Breast epithelium (tissue), 4 donors: ENCODE results near the gene SLCO1B3. TPM values are rescaled to one million over a fixed set of nuclear protein-coding genes. Genes with fewer than 3 reads are reported as not detected.

Source experiments
- DNase-seq, 2 donors: peaks; one replicate each; pipeline ENCODE4 v3.0.0-alpha.2; 2019; ENCODE audit warnings: low spot score in 2 of 2
- H3K27ac ChIP-seq, 2 donors: fragments of 200-600 bp; sonication (generic) in 1 of 2; one replicate each; pipeline ENCODE4 v1.5.1; 2016 to 2019; ENCODE audit warnings: mild to moderate bottlenecking in 1 of 2
- H3K27me3 ChIP-seq, 2 donors: fragments of 200-600 bp; sonication (generic) in 1 of 2; one replicate each; pipeline versions ENCODE4 v1.5.1 to v1.6.0; 2017 to 2019; ENCODE audit warnings: control low read depth in 1 of 2, mild to moderate bottlenecking in 1 of 2
- H3K36me3 ChIP-seq: fragments of 200-600 bp; one replicate; pipeline ENCODE4 v1.5.1; 2019
- H3K4me1 ChIP-seq, 2 donors: fragments of 200-600 bp; sonication (generic); one replicate each; pipeline ENCODE4 v1.5.1; 2016 to 2019; ENCODE audit warnings: control low read depth in 1 of 2
- H3K4me3 ChIP-seq, 3 donors: fragments of 200-600 bp; sonication (generic); 1 replicate in 2 of 3; 2 replicates in 1 of 3; pipeline ENCODE4 v1.5.1; 2016 to 2019; ENCODE audit warnings: mild to moderate bottlenecking in 3 of 3, moderate library complexity in 2 of 3
- H3K9me3 ChIP-seq, 2 donors: fragments of 200-600 bp; sonication (generic) in 1 of 2; one replicate each; pipeline ENCODE4 v1.5.1; 2016 to 2019; ENCODE audit warnings: control low read depth in 1 of 2
- CTCF ChIP-seq, 3 donors: fragments of 450-650 bp; IDR thresholded peaks; one replicate each; pipeline ENCODE4 v1.5.1; 2016 to 2017; ENCODE audit warnings: antibody characterized with exemption in 3 of 3, mild to moderate bottlenecking in 3 of 3, moderate library complexity in 3 of 3
- POLR2A ChIP-seq: fragments of 450-650 bp; IDR thresholded peaks from one replicate; pipeline ENCODE4 v1.6.1; 2016; ENCODE audit warnings: antibody characterized with exemption, mild to moderate bottlenecking, moderate library complexity
- POLR2AphosphoS5 ChIP-seq, 3 donors: sonication (generic); formaldehyde crosslinking; IDR thresholded peaks; one replicate each; pipeline ENCODE4 v1.6.1; 2017; ENCODE audit warnings: antibody characterized with exemption in 3 of 3
- intact Hi-C: fragments of 100-400 bp; cut with DNase I; formaldehyde crosslinking; loops from one replicate; pipeline ENCODE4 v1.15.1; 2023; ENCODE audit warnings: low total_unique reads
- total RNA-seq, 3 donors: library from RNA; depleted of rRNA; stranded (reverse); fragments of >200 nt; gene quantifications; one replicate each; pipeline ENCODE4 v1.1.0, GENCODE V29; 2016

Gene SLCO1B3
- total RNA-seq, 3 donors from 2014 or later, result not detected

- H3K4me3 ChIP-seq, result no peak overlapping the region
- TF ChIP-seq POLR2AphosphoS5 (IDR thresholded peaks at IDR 0.05) (no peak), CTCF (IDR thresholded peaks at IDR 0.05) (no peak), POLR2A (no peak)
- H3K27ac ChIP-seq, result no peak overlapping the region
Measured at GRCh38 chr12:20917819-20918218, 107.3 kb downstream of the SLCO1B3 start.

GRCh38 chr12:20931894-20932293 is 121.4 kb downstream of the SLCO1B3 start:
- H3K27me3 ChIP-seq, result no peaks in the 10 kb centered on the region
- no peak for TF ChIP-seq POLR2A
- TF ChIP-seq CTCF (IDR thresholded peaks at IDR 0.05), result no peak
- no peak overlapping the region for H3K27ac ChIP-seq
- H3K4me1 ChIP-seq, result no peaks in the 10 kb centered on the region
- H3K4me3 ChIP-seq, result no peak overlapping the region
- H3K36me3 ChIP-seq, result no peaks in the 10 kb centered on the region
- intact Hi-C loops, result no loop called here
- DNase-seq, result no peak
- H3K9me3 ChIP-seq, result peaks cover 0 to 8% of the 10 kb centered on the region in 2 donors

More at GRCh38 chr12:20917819-20918218, 107.3 kb downstream of the SLCO1B3 start:
- intact Hi-C loops, result no loop called here
- H3K36me3 ChIP-seq, result no peaks in the 10 kb centered on the region
- no peaks in the 10 kb centered on the region for H3K27me3 ChIP-seq
- DNase-seq, result no peak
- H3K9me3 ChIP-seq, result peaks cover 0 to 5% of the 10 kb centered on the region in 2 donors
- no peaks in the 10 kb centered on the region for H3K4me1 ChIP-seq

GRCh38 chr12:20946732-20947131 is 136.2 kb downstream of the SLCO1B3 start:
- no peak for TF ChIP-seq POLR2A
- no peak for TF ChIP-seq POLR2AphosphoS5 (IDR thresholded peaks at IDR 0.05)
- peak in 1 of 3 donors; percentile 19 for TF ChIP-seq CTCF (IDR thresholded peaks at IDR 0.05)
- DNase-seq, result no peak
- Histone ChIP-seq H3K27me3 (no peaks in the 10 kb centered on the region), H3K36me3 (no peaks in the 10 kb centered on the region), H3K27ac (no peak overlapping the region), H3K9me3 (no peaks in the 10 kb centered on the region), H3K4me1 (no peaks in the 10 kb centered on the region), H3K4me3 (no peak overlapping the region)
- intact Hi-C loops, result no loop called here

- intact Hi-C loops, result no loop called here
- H3K4me3 ChIP-seq, result no peak overlapping the region
- DNase-seq, result no peak
- no peak for TF ChIP-seq POLR2A
- TF ChIP-seq CTCF (IDR thresholded peaks at IDR 0.05), result peak in 1 of 3 donors; percentile 11
- H3K4me1 ChIP-seq, result no peaks in the 10 kb centered on the region
- no peaks in the 10 kb centered on the region for H3K27me3 ChIP-seq
- no peaks in the 10 kb centered on the region for H3K9me3 ChIP-seq
- H3K27ac ChIP-seq, result no peak overlapping the region
- no peaks in the 10 kb centered on the region for H3K36me3 ChIP-seq
Measured at GRCh38 chr12:20950248-20950647, 139.7 kb downstream of the SLCO1B3 start.

- no peak for DNase-seq
- TF ChIP-seq POLR2A, result no peak
- TF ChIP-seq POLR2AphosphoS5 (IDR thresholded peaks at IDR 0.05), result no peak
- TF ChIP-seq CTCF (IDR thresholded peaks at IDR 0.05), result no peak
- H3K4me1 ChIP-seq, result no peaks in the 10 kb centered on the region
- no peak overlapping the region for H3K4me3 ChIP-seq
- H3K27me3 ChIP-seq, result no peaks in the 10 kb centered on the region
- no peak overlapping the region for H3K27ac ChIP-seq
- H3K36me3 ChIP-seq, result no peaks in the 10 kb centered on the region
- intact Hi-C loops, result no loop called here
- H3K9me3 ChIP-seq, result no peaks in the 10 kb centered on the region
Measured at GRCh38 chr12:20963303-20963702, 152.8 kb downstream of the SLCO1B3 start.
